GM21576 (cell line): ENCODE data around the gene AMDHD1.

Source experiments
- ATAC-seq: cut with Tn5 transposase; IDR thresholded peaks from one replicate; pipeline ENCODE4 v1.9.1; 2021; ENCODE audit warnings: mild to moderate bottlenecking, moderate library complexity; ENCODE audit not compliant: unreplicated experiment

The AMDHD1 gene

DNA sequence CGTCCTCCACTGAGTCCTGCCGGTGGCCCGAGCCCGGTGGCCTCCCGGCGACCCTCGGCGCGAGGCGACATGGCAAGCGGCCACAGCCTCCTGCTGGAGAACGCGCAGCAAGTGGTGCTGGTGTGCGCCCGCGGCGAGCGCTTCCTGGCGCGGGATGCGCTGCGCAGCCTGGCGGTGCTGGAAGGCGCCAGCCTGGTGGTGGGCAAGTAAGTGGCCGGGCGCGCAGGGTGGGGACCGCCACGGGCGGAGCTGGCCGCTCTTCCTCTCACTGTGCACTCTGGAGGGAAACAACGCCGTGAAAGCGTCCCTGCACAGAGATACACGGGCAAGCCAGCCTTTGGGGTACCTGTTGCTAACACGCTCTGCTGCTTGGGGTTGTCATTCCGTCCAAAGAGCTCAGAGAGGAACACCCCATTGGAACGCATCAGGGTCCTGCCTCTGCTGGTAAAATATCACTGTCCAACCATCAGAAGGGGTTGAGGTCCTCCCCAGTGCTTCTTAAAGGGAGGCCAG is at the start of gene AMDHD1:
Gene AMDHD1 (plus strand): TSS at position 2 of the 513 bp plus-strand sequence. CDS start 68 bp downstream, at position 70.
- peak; percentile 65 for ATAC-seq

DNA sequence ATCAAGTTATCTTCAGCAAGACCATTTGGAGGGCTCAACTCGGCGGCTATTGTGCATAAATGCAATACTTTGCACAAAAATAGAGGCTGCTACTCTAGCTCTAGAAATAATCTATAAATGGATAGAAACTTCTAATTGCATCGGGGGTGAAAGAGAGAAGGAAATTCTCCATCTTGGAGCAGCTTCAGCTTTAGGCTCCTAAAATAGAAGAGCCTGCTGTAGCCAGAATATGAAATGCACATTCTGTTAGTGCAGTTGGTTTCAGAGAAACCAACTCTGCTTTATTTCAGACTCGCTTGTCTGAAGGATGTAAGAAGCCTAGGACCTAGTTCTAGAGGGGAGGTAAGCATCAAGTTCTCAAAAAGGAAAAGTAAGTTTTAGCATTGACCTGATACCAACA is 46.3 kb upstream of the AMDHD1 start:
- ATAC-seq = no peak

DNA sequence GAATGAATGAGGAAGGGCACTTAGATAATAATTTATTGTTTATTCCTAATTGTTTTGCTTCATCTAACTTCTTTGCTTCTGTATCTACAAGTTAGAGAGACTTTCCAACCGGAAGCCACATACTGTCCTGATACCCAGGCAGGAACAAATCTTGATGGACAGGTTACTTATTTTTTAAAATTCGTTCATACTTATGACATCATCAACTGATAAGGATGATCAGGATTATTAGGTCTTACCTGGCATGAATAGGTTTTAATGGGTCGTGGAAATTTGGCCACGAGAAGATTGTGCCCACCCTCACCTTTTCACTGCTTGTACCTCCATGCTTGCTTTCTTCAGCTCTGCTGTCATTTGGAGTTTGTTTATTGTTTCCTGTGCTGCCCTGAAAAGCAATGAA is 45.0 kb upstream of the AMDHD1 start:
- ATAC-seq = no peak

GRCh38 chr12:95908573-95908972 is 34.6 kb upstream of the AMDHD1 start:
- no peak for ATAC-seq

- no peak for ATAC-seq
These were observed 33.3 kb upstream of the AMDHD1 start for GRCh38 chr12:95909871-95910270.

- peak; percentile 88 for ATAC-seq
These were observed 24.7 kb upstream of the AMDHD1 start for GRCh38 chr12:95918194-95918993.

DNA sequence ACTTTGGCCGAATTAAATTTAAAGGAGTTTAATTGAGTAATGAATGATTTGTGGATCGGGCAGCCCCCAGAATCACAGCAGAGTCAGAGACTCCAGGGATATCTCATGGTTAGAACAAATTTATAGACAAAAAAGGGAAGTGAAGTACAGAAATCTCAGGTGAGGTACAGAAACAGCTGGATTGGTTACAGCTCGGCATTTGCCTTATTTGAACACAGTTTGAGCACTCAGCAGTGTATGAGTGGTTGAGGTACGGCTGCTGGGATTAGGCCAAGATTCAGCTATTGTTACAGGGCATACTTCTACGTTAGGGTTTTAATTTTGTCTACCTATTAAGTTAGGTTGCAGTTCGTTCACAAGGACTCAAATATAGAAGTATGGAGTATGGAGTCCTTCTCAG is 24.0 kb upstream of the AMDHD1 start:
- ATAC-seq = no peak

- no peak for ATAC-seq
These were observed 20.9 kb upstream of the AMDHD1 start for GRCh38 chr12:95922231-95922630.

DNA sequence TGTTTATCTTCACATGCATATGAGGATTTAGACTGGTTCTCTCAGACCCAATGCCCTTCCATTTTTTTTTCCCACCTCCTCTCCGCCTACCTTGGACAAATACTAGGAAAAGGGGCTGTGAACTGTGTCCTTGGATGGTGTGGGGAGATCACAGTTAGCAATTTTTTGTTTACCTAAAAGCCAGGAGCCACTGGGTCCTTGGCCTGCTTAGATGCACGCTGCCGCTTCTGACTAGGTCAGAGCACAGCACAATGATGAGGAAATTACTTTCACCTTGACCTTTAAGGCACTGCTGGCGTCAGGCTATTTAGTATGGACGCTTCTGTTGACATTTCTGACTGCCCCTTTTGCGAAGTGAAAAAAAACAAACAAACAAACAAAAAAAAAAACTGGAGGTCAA is 2.6 kb upstream of the AMDHD1 start:
- no peak for ATAC-seq

- no peak for ATAC-seq
These were observed 1.0 kb upstream of the AMDHD1 start for GRCh38 chr12:95942101-95942523.

DNA sequence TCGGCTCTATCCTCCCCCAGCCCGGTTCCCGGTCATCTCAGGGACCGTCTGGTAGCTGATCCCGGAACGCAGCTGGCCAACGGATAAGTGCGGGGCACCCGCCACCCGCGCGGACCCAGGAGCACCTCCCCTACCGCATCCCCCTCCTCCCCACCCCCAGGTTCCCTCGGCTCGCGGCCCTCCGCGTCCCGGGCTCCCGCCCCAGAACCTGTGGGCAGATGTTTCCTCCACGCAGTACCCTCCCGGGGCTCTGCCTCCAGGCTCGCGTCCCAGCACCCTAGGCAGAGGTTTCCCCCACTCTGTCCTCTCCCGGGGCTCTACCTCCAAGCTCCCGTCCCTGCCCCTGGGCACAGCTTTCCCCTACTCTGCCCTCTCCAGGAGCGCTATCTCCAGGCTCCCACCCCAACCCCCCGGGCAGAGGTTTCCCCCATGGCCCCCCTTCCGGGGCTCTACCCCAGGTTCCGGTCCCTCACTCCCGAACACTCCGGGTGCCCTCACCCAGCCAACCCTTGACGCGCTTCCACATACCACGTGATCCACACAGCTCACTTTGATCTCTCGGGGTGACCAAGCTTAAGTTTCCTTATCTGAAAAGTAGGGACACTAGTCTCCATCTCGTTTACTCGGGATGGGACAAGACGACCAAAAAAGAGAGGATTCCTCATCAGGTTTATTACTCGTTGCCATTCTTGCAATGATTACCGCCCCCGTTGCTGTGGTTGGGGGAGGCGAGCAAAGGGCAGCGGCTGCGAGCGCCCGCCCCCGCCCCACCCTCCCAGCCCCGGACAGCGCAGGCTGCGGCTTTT is 404 bp upstream of the AMDHD1 start, which contains the start of gene CCDC38:
Gene CCDC38 (minus strand): TSS at position 91 of the 806 bp plus-strand sequence. CDS start 6,105 bp downstream, outside the sequence.
- peak; percentile 97 for ATAC-seq

GRCh38 chr12:95944108-95944704 is 1.1 kb downstream of the AMDHD1 start:
- ATAC-seq = no peak

GRCh38 chr12:95949477-95950206 is 6.5 kb downstream of the AMDHD1 start:
- ATAC-seq = no peak

GRCh38 chr12:95951515-95951914 is 8.4 kb downstream of the AMDHD1 start:
- no peak for ATAC-seq

- ATAC-seq = no peak
These were observed 9.9 kb downstream of the AMDHD1 start for GRCh38 chr12:95953000-95953399.

DNA sequence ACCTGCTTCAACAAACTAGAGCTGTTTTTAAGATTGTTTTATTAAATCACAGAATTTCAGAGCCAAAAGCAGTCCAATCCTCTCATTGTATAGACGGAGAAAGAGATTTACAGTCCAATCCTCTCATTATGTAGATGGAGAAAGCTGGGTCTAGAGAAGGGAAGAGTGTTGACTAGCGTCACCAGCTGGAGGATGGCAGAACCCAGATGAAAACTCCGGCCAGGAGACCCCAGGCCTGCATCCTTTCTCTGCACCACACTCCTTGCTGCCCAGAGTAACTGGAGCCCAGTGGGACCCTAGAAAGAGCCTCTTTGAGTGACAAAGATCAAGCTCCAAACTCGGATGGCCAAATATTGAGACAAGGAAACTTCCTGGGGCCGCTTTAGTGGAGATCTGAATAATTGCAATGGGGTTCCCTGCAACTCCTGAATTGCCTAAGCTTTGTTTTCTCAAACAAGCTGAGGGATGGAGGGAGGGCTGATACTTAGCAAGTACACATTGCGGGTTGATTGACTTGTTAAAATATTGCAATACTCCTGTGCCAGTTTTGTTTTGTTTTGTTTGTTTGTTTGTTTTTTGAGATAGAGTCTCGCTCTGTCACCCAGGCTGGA is 12.5 kb downstream of the AMDHD1 start:
- no peak for ATAC-seq

GRCh38 chr12:95956557-95957145 is 13.5 kb downstream of the AMDHD1 start:
- no peak for ATAC-seq

- no peak for ATAC-seq
These were observed 16.0 kb downstream of the AMDHD1 start for GRCh38 chr12:95959107-95959506.

DNA sequence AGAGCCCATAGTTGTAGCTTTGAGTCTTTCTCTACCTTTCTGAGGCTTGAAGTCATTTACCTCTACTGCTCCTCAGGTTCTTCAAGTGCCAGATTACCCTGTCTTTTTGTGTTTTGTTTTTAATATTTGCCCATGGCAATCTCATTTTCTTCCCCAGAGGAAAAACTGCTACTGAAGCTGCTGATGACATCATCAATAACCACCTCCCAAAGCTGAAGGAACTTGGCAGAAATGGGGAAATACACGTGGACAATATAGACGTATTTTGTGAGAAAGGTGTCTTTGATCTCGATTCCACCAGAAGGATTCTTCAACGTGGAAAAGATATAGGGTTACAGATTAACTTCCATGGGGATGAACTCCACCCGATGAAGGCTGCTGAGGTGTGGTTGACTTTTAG is 17.1 kb downstream of the AMDHD1 start:
- ATAC-seq = no peak

DNA sequence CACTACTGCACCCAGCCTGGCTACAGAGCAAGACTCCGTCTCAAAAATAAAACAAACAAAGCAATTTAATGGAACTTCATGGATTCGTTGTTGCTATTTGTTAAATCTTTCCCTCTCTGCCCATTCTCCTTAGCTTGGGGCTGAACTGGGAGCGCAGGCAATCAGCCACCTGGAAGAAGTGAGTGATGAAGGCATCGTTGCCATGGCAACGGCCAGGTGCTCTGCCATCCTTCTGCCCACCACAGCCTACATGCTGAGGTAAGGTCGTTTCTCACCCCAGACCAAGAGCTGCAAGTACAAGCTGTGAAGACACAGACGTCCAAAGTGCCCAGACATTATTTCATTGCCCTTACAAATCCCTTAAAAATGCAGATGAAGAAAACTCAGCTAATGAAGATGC is 19.1 kb downstream of the AMDHD1 start:
- ATAC-seq = no peak
